OCI-LY7 (cell line): Measurements from ENCODE around the gene RAD51B. TPM values are rescaled to one million over a fixed set of nuclear protein-coding genes. Genes with fewer than 3 reads are reported as not detected.

Experiments used
- BruUV-seq: library from RNA; stranded (reverse); fragments of 400-500 nt; replicated peaks from 2 replicates; lab custom pipeline; 2021; lab: Mats Ljungman, UMichigan
- CTCF ChIA-PET: fragments of 300-600 bp; sonication (Branson Sonifier 250); formaldehyde crosslinking; loops from one replicate; lab custom pipeline; 2022; ENCODE audit warnings: antibody characterized with exemption; ENCODE audit not compliant: unreplicated experiment; lab: Charles Lee
- POLR2A ChIA-PET: fragments of 300-600 bp; sonication (Branson Sonifier 250); formaldehyde crosslinking; loops from one replicate; lab custom pipeline; 2022; ENCODE audit warnings: antibody characterized with exemption; lab: Charles Lee
- DNase-seq: peaks from one replicate; pipeline ENCODE4 v3.0.0-alpha.2; 2015; ENCODE audit warnings: low spot score
- H2AFZ ChIP-seq: fragments of 200-600 bp; sonication (generic), shearing (Covaris generic); 2 replicates; pipeline ENCODE4 v1.6.1; 2014; ENCODE audit warnings: mild to moderate bottlenecking, antibody characterized with exemption, low read length, moderate library complexity
- H3K27ac ChIP-seq: fragments of 200-600 bp; sonication (generic); 2 replicates; pipeline ENCODE4 v1.5.1; 2014; ENCODE audit warnings: mixed run types, low read depth, mild to moderate bottlenecking, moderate library complexity, low read length, inconsistent platforms; ENCODE audit not compliant: poor library complexity, severe bottlenecking
- H3K36me3 ChIP-seq: fragments of 200-600 bp; sonication (generic); 2 replicates; pipeline ENCODE4 v1.6.1; 2014; ENCODE audit warnings: mild to moderate bottlenecking, antibody characterized with exemption, low read length, moderate library complexity, mixed read lengths; ENCODE audit not compliant: insufficient read depth
- H3K4me1 ChIP-seq: fragments of 200-600 bp; sonication (generic); 2 replicates; pipeline ENCODE4 v1.5.1; 2014; ENCODE audit warnings: mild to moderate bottlenecking, low read length; ENCODE audit not compliant: insufficient read depth, poor library complexity, severe bottlenecking
- H3K4me2 ChIP-seq: fragments of 200-600 bp; sonication (generic); 2 replicates; pipeline ENCODE4 v1.6.1; 2014; ENCODE audit warnings: mild to moderate bottlenecking, low read length
- H3K4me3 ChIP-seq: fragments of 200-600 bp; sonication (generic); 2 replicates; pipeline ENCODE4 v1.5.1; 2014; ENCODE audit warnings: mild to moderate bottlenecking, low read depth, low read length; ENCODE audit not compliant: poor library complexity, severe bottlenecking
- H3K79me2 ChIP-seq: fragments of 200-600 bp; sonication (generic); 2 replicates; pipeline ENCODE4 v1.6.1; 2016; ENCODE audit warnings: low read depth, mild to moderate bottlenecking, low read length, moderate library complexity, mixed read lengths; ENCODE audit not compliant: insufficient read depth
- H3K9me2 ChIP-seq: fragments of 200-600 bp; sonication (generic); 2 replicates; pipeline ENCODE4 v1.6.1; 2016; ENCODE audit warnings: mild to moderate bottlenecking, low read length, mixed read lengths; ENCODE audit not compliant: insufficient read depth
- H3K9me3 ChIP-seq: fragments of 200-600 bp; sonication (generic); 2 replicates; pipeline ENCODE4 v1.6.1; 2014; ENCODE audit warnings: mild to moderate bottlenecking, mixed run types, low read length, mixed read lengths
- H4K20me1 ChIP-seq: fragments of 200-600 bp; sonication (generic); 2 replicates; pipeline ENCODE4 v1.6.1; 2014; ENCODE audit warnings: mild to moderate bottlenecking, antibody characterized with exemption, low read length, moderate library complexity, mixed read lengths; ENCODE audit not compliant: insufficient read depth
- EZH2phosphoT487 ChIP-seq: fragments of 200-600 bp; sonication (generic); IDR thresholded peaks from 2 replicates; pipeline ENCODE4 v1.6.1; 2018; ENCODE audit warnings: low read depth, borderline replicate concordance, mild to moderate bottlenecking, mixed run types, antibody characterized with exemption, low read length, moderate library complexity, mixed read lengths
- intact Hi-C: fragments of 100-400 bp; cut with micrococcal nuclease; formaldehyde crosslinking; loops from one replicate; pipeline ENCODE4 v1.10.0; 2022; ENCODE audit not compliant: unreplicated experiment
- total RNA-seq, 2 experiments: library from RNA; depleted of rRNA in 1 of 2; stranded (reverse); fragments of >200 nt in 1 of 2; shearing (Covaris generic) in 1 of 2; gene quantifications; 2 replicates each; pipeline ENCODE4 v1.2.3, GENCODE V29; 2014 to 2022
- TF ChIP-seq, protein P1 (sequence below): fragments of 200-600 bp; sonication (generic); conservative IDR thresholded peaks from 2 replicates; pipeline ENCODE4 v1.5.1; 2014; ENCODE audit warnings: mild to moderate bottlenecking, antibody characterized with exemption, low read length, moderate library complexity, mixed read lengths

RAD51B gene
- total RNA-seq, 2 experiments from 2014 or later = 41.4 to 89.9 TPM

- Histone ChIP-seq H3K9me2 (no peaks in the 10 kb centered on the region), H3K27ac (no peak overlapping the region), H3K4me2 (no peak overlapping the region), H4K20me1 (no peaks in the 10 kb centered on the region), H3K9me3 (peaks cover 28% of the 10 kb centered on the region; the same call in 1 of the 2 replicates), H3K79me2 (no peaks in the 10 kb centered on the region), H3K4me1 (no peaks in the 10 kb centered on the region), H3K36me3 (no peaks in the 10 kb centered on the region), H3K4me3 (no peak overlapping the region), H2AFZ (no peak overlapping the region)
- DNase-seq = no peak
- BruUV-seq = no TSS peak
- TF ChIP-seq EZH2phosphoT487 = no peak
- TF ChIP-seq, protein P1, sequence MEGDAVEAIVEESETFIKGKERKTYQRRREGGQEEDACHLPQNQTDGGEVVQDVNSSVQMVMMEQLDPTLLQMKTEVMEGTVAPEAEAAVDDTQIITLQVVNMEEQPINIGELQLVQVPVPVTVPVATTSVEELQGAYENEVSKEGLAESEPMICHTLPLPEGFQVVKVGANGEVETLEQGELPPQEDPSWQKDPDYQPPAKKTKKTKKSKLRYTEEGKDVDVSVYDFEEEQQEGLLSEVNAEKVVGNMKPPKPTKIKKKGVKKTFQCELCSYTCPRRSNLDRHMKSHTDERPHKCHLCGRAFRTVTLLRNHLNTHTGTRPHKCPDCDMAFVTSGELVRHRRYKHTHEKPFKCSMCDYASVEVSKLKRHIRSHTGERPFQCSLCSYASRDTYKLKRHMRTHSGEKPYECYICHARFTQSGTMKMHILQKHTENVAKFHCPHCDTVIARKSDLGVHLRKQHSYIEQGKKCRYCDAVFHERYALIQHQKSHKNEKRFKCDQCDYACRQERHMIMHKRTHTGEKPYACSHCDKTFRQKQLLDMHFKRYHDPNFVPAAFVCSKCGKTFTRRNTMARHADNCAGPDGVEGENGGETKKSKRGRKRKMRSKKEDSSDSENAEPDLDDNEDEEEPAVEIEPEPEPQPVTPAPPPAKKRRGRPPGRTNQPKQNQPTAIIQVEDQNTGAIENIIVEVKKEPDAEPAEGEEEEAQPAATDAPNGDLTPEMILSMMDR = no peak
- intact Hi-C loops = no loop called here
- ChIA-PET POLR2A (interaction anchor here (0.6 kb wide), 1 partner anchor 10 kb away, joined by 3 read pairs; no protein-coding TSS in a partner anchor), CTCF (no interaction called here)
These were observed 284.9 kb downstream of the RAD51B start for GRCh38 chr14:68104518-68104917.

DNA sequence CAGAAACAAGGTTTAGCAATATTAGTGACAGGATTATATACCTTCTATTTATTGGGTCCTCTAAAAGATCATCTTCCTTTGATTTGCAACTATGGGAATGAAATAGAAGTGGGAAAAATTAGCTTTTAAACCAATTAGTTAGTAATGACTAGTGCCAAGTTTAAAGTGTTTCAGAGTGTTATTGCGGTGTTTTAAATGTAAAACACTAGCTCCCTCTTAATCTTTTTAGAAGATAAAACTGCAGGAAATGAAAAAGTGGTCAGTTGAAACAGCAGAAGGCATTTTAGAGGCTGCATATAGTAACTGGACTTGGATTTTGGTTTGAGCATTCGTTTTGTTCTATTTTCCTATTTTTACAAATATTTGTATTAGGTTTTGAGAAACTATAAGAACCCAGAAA lies 286.2 kb downstream of the RAD51B start:
- DNase-seq = no peak
- CTCF ChIA-PET = no interaction called here
- TF ChIP-seq EZH2phosphoT487 = no peak
- TF ChIP-seq, protein P1 = no peak
- Histone ChIP-seq H3K27ac (no peak overlapping the region), H3K9me2 (no peaks in the 10 kb centered on the region), H3K4me3 (no peak overlapping the region), H2AFZ (no peak overlapping the region), H4K20me1 (no peaks in the 10 kb centered on the region), H3K79me2 (no peaks in the 10 kb centered on the region), H3K4me1 (no peaks in the 10 kb centered on the region), H3K4me2 (no peak overlapping the region), H3K36me3 (no peaks in the 10 kb centered on the region), H3K9me3 (peaks cover 23% of the 10 kb centered on the region; the same call in 1 of the 2 replicates)
- POLR2A ChIA-PET = no interaction called here
- BruUV-seq = no TSS peak
- intact Hi-C loops = no loop called here

- H3K9me2 ChIP-seq = no peaks in the 10 kb centered on the region
- no TSS peak for BruUV-seq
- intact Hi-C loops = no loop called here
- H2AFZ ChIP-seq = no peak overlapping the region
- H3K9me3 ChIP-seq = peaks cover 16% of the 10 kb centered on the region; the same call in 1 of the 2 replicates
- no peaks in the 10 kb centered on the region for H3K79me2 ChIP-seq
- TF ChIP-seq, protein P1 = no peak
- no peak for TF ChIP-seq EZH2phosphoT487
- no peak overlapping the region for H3K27ac ChIP-seq
- ChIA-PET POLR2A (no interaction called here), CTCF (no interaction called here)
- no peak for DNase-seq
- H3K36me3 ChIP-seq = no peaks in the 10 kb centered on the region
- no peak overlapping the region for H3K4me2 ChIP-seq
- H3K4me1 ChIP-seq = no peaks in the 10 kb centered on the region
- H3K4me3 ChIP-seq = no peak overlapping the region
- no peaks in the 10 kb centered on the region for H4K20me1 ChIP-seq
These were observed 286.9 kb downstream of the RAD51B start for GRCh38 chr14:68106456-68106855.
